B cell (primary cell): ENCODE data around the gene CD300H. TPM values are rescaled to one million over a fixed set of nuclear protein-coding genes. Genes with fewer than 3 reads are reported as not detected.

Source experiments
- ATAC-seq: fragments of 200-7000 bp; cut with Tn5 transposase; one replicate; pipeline ENCODE4 v1.10.0; 2021; ENCODE audit warnings: low read depth, mild to moderate bottlenecking, moderate number of reproducible peaks, moderate library complexity
- CTCF ChIA-PET: fragments of 350-600 bp; sonication (Branson Sonifier 250); formaldehyde crosslinking; loops from one replicate; lab custom pipeline; 2021; ENCODE audit warnings: antibody characterized with exemption, inconsistent platforms; lab: Charles Lee
- POLR2A ChIA-PET: fragments of 350-600 bp; sonication (Branson Sonifier 250); formaldehyde crosslinking; loops from one replicate; lab custom pipeline; 2021; ENCODE audit warnings: antibody characterized with exemption; lab: Charles Lee
- DNase-seq: peaks from one replicate; pipeline ENCODE4 v3.0.0; 2013
- H2AFZ ChIP-seq: 2 replicates; pipeline ENCODE4 v1.6.1; 2012; ENCODE audit warnings: mild to moderate bottlenecking, low read depth, low read length; ENCODE audit not compliant: insufficient read depth, poor library complexity, severe bottlenecking
- H3K27ac ChIP-seq, 2 donors: 1 replicate in 1 of 2; 2 replicates in 1 of 2; pipeline ENCODE4 v1.5.1; 2012 to 2013; ENCODE audit warnings: low read length in 2 of 2, mild to moderate bottlenecking in 2 of 2, moderate library complexity in 1 of 2
- H3K27me3 ChIP-seq, 4 experiments: fragments of 200-600 bp in 1 of 4; sonication (generic) in 1 of 4; replicated peaks in 1 of 4; 1 replicate in 2 of 4; 2 replicates in 2 of 4; pipeline versions ENCODE4 v1.6.1 to v1.7.0; 2013 to 2016; ENCODE audit warnings: low read length in 3 of 4, mild to moderate bottlenecking in 2 of 4, mixed read lengths in 1 of 4, moderate library complexity in 1 of 4; ENCODE audit not compliant: insufficient read depth in 4 of 4, control insufficient read depth in 3 of 4; ENCODE audit errors: control extremely low read depth in 1 of 4
- H3K36me3 ChIP-seq, 2 experiments: replicated peaks in 1 of 2; 1 replicate in 1 of 2; 2 replicates in 1 of 2; pipeline versions ENCODE4 v1.6.1 to v1.7.1; 2013; ENCODE audit warnings: low read length in 1 of 2; ENCODE audit not compliant: insufficient read depth in 2 of 2, control insufficient read depth in 1 of 2; ENCODE audit errors: control extremely low read depth in 1 of 2, extremely low read depth in 1 of 2
- H3K4me1 ChIP-seq, 2 donors: fragments of 200-600 bp in 1 of 2; sonication (generic) in 1 of 2; 1 replicate in 1 of 2; 2 replicates in 1 of 2; pipeline versions ENCODE4 v1.5.1 to v1.6.1; 2013 to 2017; ENCODE audit warnings: low read length in 2 of 2; ENCODE audit not compliant: control insufficient read depth in 2 of 2, insufficient read depth in 2 of 2
- H3K4me2 ChIP-seq: replicated peaks from 2 replicates; pipeline ENCODE3; 2012; ENCODE audit warnings: mild to moderate bottlenecking, low read depth, low read length; ENCODE audit not compliant: poor library complexity, severe bottlenecking
- H3K4me3 ChIP-seq, 5 experiments: fragments of 200-600 bp in 1 of 5; sonication (generic) in 1 of 5; 1 replicate in 3 of 5; 2 replicates in 2 of 5; pipeline versions ENCODE4 v1.5.1 to v1.7.0; 2011 to 2016; ENCODE audit warnings: low read length in 4 of 5, mild to moderate bottlenecking in 4 of 5, low read depth in 2 of 5, control low read depth in 1 of 5, moderate library complexity in 1 of 5; ENCODE audit not compliant: insufficient read depth in 1 of 5; ENCODE audit errors: control extremely low read depth in 1 of 5, extremely low read depth in 1 of 5
- H3K79me2 ChIP-seq: fragments of 200-600 bp; sonication (generic); one replicate; pipeline ENCODE4 v1.6.0; 2016; ENCODE audit warnings: low read length; ENCODE audit not compliant: control insufficient read depth, insufficient read depth
- H3K9ac ChIP-seq: fragments of 200-600 bp; sonication (generic); 2 replicates; pipeline ENCODE4 v1.6.1; 2017; ENCODE audit warnings: mild to moderate bottlenecking, low read length, moderate library complexity
- H3K9me3 ChIP-seq, 3 donors: one replicate each; pipeline versions ENCODE4 v1.6.1 to v1.7.1; 2013; ENCODE audit warnings: low read length in 2 of 3; ENCODE audit not compliant: control insufficient read depth in 2 of 3, insufficient read depth in 1 of 3; ENCODE audit errors: control extremely low read depth in 1 of 3
- H4K20me1 ChIP-seq: 2 replicates; pipeline ENCODE4 v1.6.0; 2012; ENCODE audit warnings: mild to moderate bottlenecking, low read length; ENCODE audit not compliant: insufficient read depth, control insufficient read depth, poor library complexity, severe bottlenecking
- H3K27ac Mint-ChIP-seq: one replicate; pipeline ENCODE4 v1.8.0; 2021; ENCODE audit warnings: mixed read lengths
- H3K27me3 Mint-ChIP-seq: one replicate; pipeline ENCODE4 v1.8.0; 2021; ENCODE audit warnings: mixed read lengths
- H3K4me1 Mint-ChIP-seq: one replicate; pipeline ENCODE4 v1.8.0; 2021; ENCODE audit warnings: mixed read lengths
- H3K4me3 Mint-ChIP-seq: one replicate; pipeline ENCODE4 v1.8.0; 2021; ENCODE audit warnings: mixed read lengths
- H3K9me3 Mint-ChIP-seq: one replicate; pipeline ENCODE4 v1.8.0; 2022; ENCODE audit warnings: mixed read lengths; ENCODE audit not compliant: insufficient read depth
- EZH2 ChIP-seq: IDR thresholded peaks from 2 replicates; pipeline ENCODE4 v1.6.1; 2012; ENCODE audit warnings: borderline replicate concordance, low read depth, mild to moderate bottlenecking, moderate library complexity, low read length; ENCODE audit not compliant: insufficient read depth, poor library complexity, severe bottlenecking
- WGBS: methylation state at CpG from one replicate; pipeline ENCODE4 v1.1.5; 2013; ENCODE audit warnings: missing lambda C conversion rate; ENCODE audit not compliant: insufficient coverage; 5-methylcytosine and 5-hydroxymethylcytosine counted together
- intact Hi-C: fragments of 100-400 bp; cut with micrococcal nuclease; formaldehyde crosslinking; loops from one replicate; pipeline ENCODE4 v1.10.0; 2022
- polyA plus RNA-seq: library from polyadenylated mRNA; depleted of rRNA; stranded (reverse); fragments of >200 nt; gene quantifications from 2 replicates; pipeline ENCODE4 v1.2.3, GENCODE V29; 2012
- total RNA-seq, 2 donors: library from RNA; stranded (reverse); fragments of 120-200 nt in 1 of 2; gene quantifications; 1 replicate in 1 of 2; 2 replicates in 1 of 2; pipeline versions ENCODE4 v1.2.3 to v1.2.4, GENCODE V29; 2013 to 2022
- TF ChIP-seq, protein P1 (sequence below): fragments of 200-600 bp; IDR thresholded peaks from one replicate; pipeline ENCODE4 v1.8.0; 2022; ENCODE audit warnings: antibody characterized with exemption, mild to moderate bottlenecking

CD300H gene
- total and polyA plus RNA-seq, 2 donors (not counting 1 experiment from before 2014, with no cell fraction given): 0.58 TPM; not detected in 1

GRCh38 chr17:74515941-74516340, 51.4 kb downstream of the CD300H start:
- no peak for ATAC-seq
- no peak for TF ChIP-seq EZH2
- TF ChIP-seq, protein P1, sequence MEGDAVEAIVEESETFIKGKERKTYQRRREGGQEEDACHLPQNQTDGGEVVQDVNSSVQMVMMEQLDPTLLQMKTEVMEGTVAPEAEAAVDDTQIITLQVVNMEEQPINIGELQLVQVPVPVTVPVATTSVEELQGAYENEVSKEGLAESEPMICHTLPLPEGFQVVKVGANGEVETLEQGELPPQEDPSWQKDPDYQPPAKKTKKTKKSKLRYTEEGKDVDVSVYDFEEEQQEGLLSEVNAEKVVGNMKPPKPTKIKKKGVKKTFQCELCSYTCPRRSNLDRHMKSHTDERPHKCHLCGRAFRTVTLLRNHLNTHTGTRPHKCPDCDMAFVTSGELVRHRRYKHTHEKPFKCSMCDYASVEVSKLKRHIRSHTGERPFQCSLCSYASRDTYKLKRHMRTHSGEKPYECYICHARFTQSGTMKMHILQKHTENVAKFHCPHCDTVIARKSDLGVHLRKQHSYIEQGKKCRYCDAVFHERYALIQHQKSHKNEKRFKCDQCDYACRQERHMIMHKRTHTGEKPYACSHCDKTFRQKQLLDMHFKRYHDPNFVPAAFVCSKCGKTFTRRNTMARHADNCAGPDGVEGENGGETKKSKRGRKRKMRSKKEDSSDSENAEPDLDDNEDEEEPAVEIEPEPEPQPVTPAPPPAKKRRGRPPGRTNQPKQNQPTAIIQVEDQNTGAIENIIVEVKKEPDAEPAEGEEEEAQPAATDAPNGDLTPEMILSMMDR: no peak
- Histone ChIP-seq H2AFZ (no peak overlapping the region), H3K4me2 (no peak overlapping the region), H3K4me3 (no peak overlapping the region), H4K20me1 (no peaks in the 10 kb centered on the region), H3K9me3 (peaks cover 0 to 13% (median 7%) of the 10 kb centered on the region in 3 donors), H3K36me3 (no peaks in the 10 kb centered on the region), H3K27ac (no peak overlapping the region), H3K27me3 (peaks cover 0 to 9% (median 2%) of the 10 kb centered on the region in 4 experiments), H3K9ac (no peak overlapping the region), H3K79me2 (no peaks in the 10 kb centered on the region), H3K4me1 (peaks cover 24 to 28% of the 10 kb centered on the region in 2 donors)
- POLR2A ChIA-PET: no interaction called here
- DNase-seq: no peak
- 82% methylated on average over 3 of the region's 4 CpGs for WGBS
- peaks cover 10% of the 10 kb centered on the region for H3K9me3 Mint-ChIP-seq
- H3K27ac Mint-ChIP-seq: no peak overlapping the region
- intact Hi-C loops: no loop called here
- peaks cover 26% of the 10 kb centered on the region for H3K4me1 Mint-ChIP-seq
- H3K4me3 Mint-ChIP-seq: no peak overlapping the region
- H3K27me3 Mint-ChIP-seq: peaks cover 3% of the 10 kb centered on the region
- CTCF ChIA-PET: interaction anchor here (1.0 kb wide), 1 partner anchor 148 kb away, joined by 3 read pairs; the partner anchor contains the start of gene GPR142

- H3K27me3 ChIP-seq: peaks cover 0 to 9% (median 2%) of the 10 kb centered on the region in 4 experiments
- ChIA-PET CTCF (interaction anchor here (1.0 kb wide), 1 partner anchor 147 kb away, joined by 3 read pairs; the partner anchor contains the start of gene GPR142), POLR2A (no interaction called here)
- H3K4me1 ChIP-seq: peaks cover 15 to 17% of the 10 kb centered on the region in 2 donors
- intact Hi-C loops: no loop called here
- TF ChIP-seq EZH2: no peak
- TF ChIP-seq, protein P1: no peak
- WGBS: 93% methylated on average over 9 of the region's 10 CpGs
- ATAC-seq: no peak
- no peak for DNase-seq
- no peak overlapping the region for H3K4me3 ChIP-seq
- H3K79me2 ChIP-seq: no peaks in the 10 kb centered on the region
- Mint-ChIP-seq H3K4me1 (peaks cover 18% of the 10 kb centered on the region), H3K4me3 (peak overlapping the region; percentile 26), H3K27ac (peak overlapping the region; percentile 96), H3K27me3 (no peaks in the 10 kb centered on the region), H3K9me3 (peaks cover 10% of the 10 kb centered on the region)
- H4K20me1 ChIP-seq: no peaks in the 10 kb centered on the region
- no peak overlapping the region for H2AFZ ChIP-seq
- H3K36me3 ChIP-seq: no peaks in the 10 kb centered on the region
- no peak overlapping the region for H3K9ac ChIP-seq
- H3K4me2 ChIP-seq: no peak overlapping the region
- H3K9me3 ChIP-seq: peaks cover 0 to 13% (median 7%) of the 10 kb centered on the region in 3 donors
- H3K27ac ChIP-seq: peak overlapping the region in 1 of 2 donors; percentile 74
These were observed 52.5 kb downstream of the CD300H start for GRCh38 chr17:74514632-74515334.
